GM04503 (cell line): ENCODE measurements around the gene TTC38.
"Not testable (repeated sequence)": the region's sequence is repeated elsewhere in the genome, so short reads cannot be mapped to it uniquely, and the experiment has no call there.

Experiments used
- DNase-seq: peaks from one replicate; pipeline ENCODE4 v3.0.0-alpha.2; 2012; ENCODE audit warnings: low read depth

The TTC38 gene

GRCh38 chr22:46296257-46297150 lies 28.7 kb downstream of the TTC38 start, which contains the start of gene GTSE1:
Gene GTSE1 (plus strand): TSS chr22:46296870. CDS start chr22:46297401, 531 bp downstream.
- DNase-seq, result peak; percentile 75

DNA sequence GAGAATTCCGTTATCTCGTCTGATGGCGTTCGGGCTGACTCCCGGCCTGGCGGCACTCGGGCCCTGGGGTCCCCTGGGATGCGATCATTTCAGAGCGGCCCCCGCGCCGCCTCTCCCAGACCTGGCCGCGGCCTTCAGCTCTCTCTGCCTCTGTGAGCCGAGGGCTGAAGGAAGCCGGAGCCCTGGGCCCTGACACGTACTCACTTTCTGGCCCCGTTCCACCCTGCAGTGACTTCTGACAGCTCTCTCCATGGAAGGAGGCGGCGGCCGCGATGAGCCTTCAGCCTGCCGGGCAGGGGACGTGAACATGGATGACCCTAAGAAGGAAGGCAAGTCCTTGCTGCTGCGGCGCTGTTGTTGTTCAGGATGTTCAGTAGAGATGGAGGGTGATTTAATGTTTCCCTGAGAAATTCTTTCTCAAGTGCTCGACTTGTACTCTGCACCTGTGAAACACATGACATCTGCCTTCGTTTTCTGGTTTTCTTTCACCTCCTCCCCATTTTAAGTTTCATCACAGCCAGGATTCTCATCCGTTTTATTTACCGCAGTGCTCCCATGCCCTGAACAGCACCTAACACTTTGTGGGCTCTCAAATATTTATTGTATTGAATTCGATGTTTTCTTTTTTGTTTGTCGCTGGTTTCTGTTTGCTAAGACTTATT lies 29.5 kb downstream of the TTC38 start:
- no peak for DNase-seq

- DNase-seq, result no peak
Measured at GRCh38 chr22:46299101-46299500, 31.3 kb downstream of the TTC38 start.

DNA sequence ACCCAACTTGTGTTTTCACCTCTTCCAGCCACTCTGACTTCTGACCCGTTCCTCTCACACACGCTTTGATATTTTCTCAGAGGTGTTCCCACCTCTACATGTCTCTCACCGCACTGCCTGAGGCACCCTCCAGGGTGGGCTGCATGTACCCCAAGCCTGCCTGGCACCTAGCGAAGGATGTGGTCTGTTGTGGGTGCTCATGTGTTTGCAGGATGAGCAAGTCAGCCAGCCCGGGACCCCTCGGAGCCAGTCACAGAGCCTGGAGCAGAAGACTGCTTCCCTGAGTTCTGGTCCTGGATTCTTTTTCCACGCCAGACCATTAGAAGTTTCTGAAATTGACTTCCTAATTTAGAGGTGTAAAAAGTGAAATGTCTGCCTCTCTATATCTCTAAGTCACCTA lies 32.7 kb downstream of the TTC38 start:
- DNase-seq, result no peak

- DNase-seq, result no peak
Measured at GRCh38 chr22:46303347-46303965, 35.6 kb downstream of the TTC38 start.

GRCh38 chr22:46308283-46308988 lies 40.6 kb downstream of the TTC38 start:
- DNase-seq, result no peak

GRCh38 chr22:46309526-46310085 lies 41.8 kb downstream of the TTC38 start:
- no peak for DNase-seq

GRCh38 chr22:46312056-46312455 lies 44.2 kb downstream of the TTC38 start:
- DNase-seq, result no peak

DNA sequence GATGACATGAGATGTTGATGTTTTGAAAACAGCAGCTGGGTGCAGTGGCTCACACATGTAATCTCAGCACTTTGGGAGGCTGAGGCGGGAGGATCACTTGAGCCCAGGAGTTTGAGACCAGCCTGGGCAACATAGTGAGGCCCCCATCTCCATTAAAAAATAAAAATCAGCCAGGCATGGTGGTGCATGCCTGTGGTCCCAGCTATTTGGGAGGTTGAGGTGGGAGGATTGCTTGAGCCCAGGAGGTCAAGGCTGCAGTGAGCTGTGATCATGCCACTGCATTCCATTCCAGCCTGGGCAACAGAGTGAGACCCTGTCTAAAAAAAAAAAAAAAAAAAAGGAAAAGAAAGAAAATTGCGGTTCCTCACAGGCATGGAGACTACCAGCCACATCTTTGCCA lies 45.0 kb downstream of the TTC38 start:
- not testable (repeated sequence) for DNase-seq

DNA sequence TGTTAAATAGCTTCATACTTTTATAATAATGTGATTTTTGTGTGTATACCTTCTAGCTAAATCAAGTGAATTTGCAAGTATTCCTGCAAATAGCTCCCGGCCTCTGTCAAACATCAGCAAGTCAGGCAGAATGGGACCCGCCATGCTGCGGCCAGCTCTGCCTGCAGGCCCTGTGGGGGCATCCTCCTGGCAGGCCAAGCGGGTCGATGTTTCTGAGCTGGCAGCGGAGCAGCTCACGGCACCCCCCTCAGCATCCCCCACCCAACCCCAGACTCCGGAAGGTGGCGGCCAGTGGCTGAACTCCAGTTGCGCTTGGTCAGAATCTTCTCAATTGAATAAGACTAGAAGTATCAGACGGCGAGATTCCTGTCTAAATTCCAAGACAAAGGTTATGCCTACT lies 48.2 kb downstream of the TTC38 start:
- no peak for DNase-seq

DNA sequence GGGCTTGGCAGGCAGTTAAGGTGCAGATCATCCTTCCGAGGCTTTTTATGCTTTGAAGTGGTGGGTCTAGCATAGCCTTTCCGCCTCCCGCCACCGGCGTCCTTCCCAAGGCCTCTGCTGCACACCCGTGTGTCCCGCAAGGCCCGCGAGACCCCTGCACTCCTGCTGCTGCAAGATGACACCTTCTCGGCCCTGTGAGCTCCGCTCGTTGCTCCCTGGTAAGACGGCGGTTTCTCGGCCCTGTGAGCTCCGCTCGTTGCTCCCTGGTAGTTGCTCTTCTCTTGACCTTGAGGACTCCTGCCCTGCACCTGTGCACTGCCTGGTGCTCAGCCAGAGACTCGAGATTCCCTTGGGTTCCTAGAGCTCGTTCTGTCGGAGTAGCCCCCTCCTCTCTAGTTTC lies 49.8 kb downstream of the TTC38 start:
- DNase-seq, result no peak

- no peak for DNase-seq
Measured at GRCh38 chr22:46318576-46318975, 50.8 kb downstream of the TTC38 start.

GRCh38 chr22:46319319-46319718 lies 51.5 kb downstream of the TTC38 start:
- DNase-seq, result no peak

DNA sequence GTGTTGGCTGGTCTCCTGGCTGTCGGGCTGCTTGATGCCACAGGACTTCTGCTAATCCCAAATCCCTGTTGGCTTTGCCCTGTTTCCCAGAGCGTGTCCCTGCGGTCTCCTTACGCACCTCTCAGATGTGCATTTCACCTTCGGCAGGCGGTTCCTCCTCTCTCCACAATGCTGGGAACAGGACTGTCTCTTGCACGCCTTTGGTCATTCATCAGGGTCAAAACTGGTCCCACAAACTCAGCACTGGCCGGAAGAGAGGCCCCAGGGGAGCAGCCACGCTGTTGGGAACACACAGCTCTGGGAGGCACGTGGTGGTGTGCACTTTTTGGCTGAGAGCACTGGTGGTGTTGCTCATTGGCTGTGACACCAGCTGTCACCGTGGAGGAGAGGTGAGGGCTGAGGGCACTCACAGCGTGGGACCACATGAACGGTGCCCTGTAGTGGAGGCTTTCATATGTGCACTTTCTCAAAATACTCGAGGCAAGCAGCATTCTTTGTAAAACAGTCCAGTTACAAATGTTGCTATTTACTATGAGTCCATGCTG lies 52.4 kb downstream of the TTC38 start:
- DNase-seq, result no peak

DNA sequence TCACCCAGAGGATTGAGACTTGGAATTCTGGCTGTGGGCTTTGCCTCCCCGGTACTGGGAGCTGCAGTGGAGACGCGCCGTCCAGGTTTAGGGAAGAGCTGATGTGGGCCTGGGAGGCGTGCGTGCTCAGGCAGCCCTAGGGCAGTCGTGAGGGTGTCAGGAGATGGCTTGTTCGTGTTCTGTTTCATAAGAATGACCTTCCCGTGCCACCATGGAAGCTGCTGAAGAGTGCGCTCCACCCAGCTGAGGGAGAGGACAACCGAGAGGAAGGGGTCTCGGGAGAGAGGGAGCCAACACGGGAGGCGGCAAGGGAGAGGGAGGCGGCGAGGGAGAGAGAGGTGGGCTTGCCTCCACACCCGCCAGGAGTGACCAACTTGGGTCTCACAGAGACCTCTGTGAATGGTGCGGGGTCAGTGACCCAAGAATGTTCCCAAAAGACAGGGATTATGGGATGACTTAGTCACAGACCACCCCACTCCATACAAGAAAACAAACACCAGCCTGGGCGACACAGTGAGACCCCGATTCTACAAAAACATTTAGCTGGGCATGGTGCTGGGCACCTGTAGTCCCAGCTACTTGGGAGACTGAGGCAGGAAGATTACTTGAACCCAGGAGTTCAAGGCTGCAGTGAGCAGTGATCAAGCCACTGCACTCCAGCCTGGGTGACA lies 53.0 kb downstream of the TTC38 start:
- DNase-seq, result no peak

- no peak for DNase-seq
Measured at GRCh38 chr22:46322711-46323110, 54.9 kb downstream of the TTC38 start.

- no peak for DNase-seq
Measured at GRCh38 chr22:46323162-46323561, 55.4 kb downstream of the TTC38 start.

DNA sequence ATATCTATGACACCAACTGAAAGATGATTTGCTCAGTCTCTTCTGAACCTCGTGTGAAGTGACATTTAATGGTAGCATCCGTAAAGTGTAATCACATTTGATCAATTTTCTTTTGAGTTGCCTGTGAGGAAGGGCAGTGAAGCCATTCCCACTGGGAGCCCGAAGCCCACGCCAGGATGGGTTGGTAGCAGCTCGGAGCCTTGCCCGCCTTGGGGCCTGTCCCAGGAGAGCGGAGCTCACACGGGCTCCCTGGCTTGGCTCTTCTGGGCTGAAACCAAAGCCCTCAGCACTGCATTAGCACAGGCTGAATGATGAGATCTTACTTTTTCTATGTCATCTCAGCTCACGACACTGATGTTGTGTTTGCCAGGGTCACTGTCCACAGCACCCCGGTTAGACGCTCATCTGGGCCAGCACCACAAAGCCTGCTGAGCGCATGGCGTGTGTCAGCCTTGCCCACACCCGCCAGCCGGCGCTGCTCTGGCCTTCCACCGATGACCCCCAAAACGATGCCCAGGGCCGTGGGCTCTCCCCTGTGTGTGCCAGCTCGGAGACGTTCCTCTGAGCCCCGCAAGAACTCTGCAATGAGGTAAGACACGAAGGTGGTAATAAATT lies 58.4 kb downstream of the TTC38 start:
- DNase-seq, result no peak

GRCh38 chr22:46327691-46328465 lies 60.1 kb downstream of the TTC38 start:
- DNase-seq, result no peak

- no peak for DNase-seq
Measured at GRCh38 chr22:46328797-46329196, 61.0 kb downstream of the TTC38 start.
